GM10248 (cell line): ENCODE measurements around the gene PAF1.
A peak's percentile ranks its signal among the peaks of the same experiment; 100 is the strongest.

Experiments used
- CTCF ChIA-PET: fragments of 300-600 bp; sonication (Branson Sonifier 250); formaldehyde crosslinking; extraction: SDS; loops from one replicate; lab custom pipeline; 2021; ENCODE audit warnings: antibody characterized with exemption; lab: Yijun Ruan, JAX
- POLR2A ChIA-PET: fragments of 350-650 bp; sonication (Branson Sonifier 250); formaldehyde crosslinking; extraction: SDS; loops from one replicate; lab custom pipeline; 2020; ENCODE audit warnings: antibody characterized with exemption; lab: Yijun Ruan, JAX
- DNase-seq: peaks from one replicate; pipeline ENCODE4 v3.0.0; 2012; ENCODE audit errors: extremely low spot score
- CTCF ChIP-seq: IDR thresholded peaks from 2 replicates; pipeline ENCODE4 v1.5.1; 2012; ENCODE audit warnings: mild to moderate bottlenecking, low read depth; ENCODE audit errors: extremely low read depth, missing control alignments, control extremely low read depth

Gene PAF1

GRCh38 chr19:39402346-39403300, 11.7 kb upstream of the PAF1 start:
- POLR2A ChIA-PET: interaction anchor here (0.6 to 2.3 kb wide), 3 partner anchors 11 to 33 kb away, joined by 3 to 18 read pairs (median 4); partner anchors contain the start of genes MED29, PAF1 and RPS16
- CTCF ChIA-PET: interaction anchor here (1.0 to 3.9 kb wide), 4 partner anchors 9 to 60 kb away, joined by 3 to 43 read pairs (median 5); partner anchors contain the start of genes PLEKHG2 and SAMD4B
- DNase-seq: peak; percentile 69
- TF ChIP-seq CTCF: no peak

- DNase-seq: peak; percentile 67
These were observed 10.8 kb upstream of the PAF1 start for GRCh38 chr19:39401549-39402345.

GRCh38 chr19:39401070-39401548, 10.2 kb upstream of the PAF1 start:
- no peak for DNase-seq
- no peak for TF ChIP-seq CTCF
- ChIA-PET POLR2A (interaction anchor here (1.2 to 2.3 kb wide), 2 partner anchors 10 kb away, joined by 17 to 18 read pairs; partner anchors contain the start of genes MED29 and PAF1), CTCF (interaction anchor here (0.7 to 3.9 kb wide), 4 partner anchors 10 to 40 kb away, joined by 3 to 43 read pairs (median 7); partner anchors contain the start of genes MED29, PAF1 and PLEKHG2)

More at GRCh38 chr19:39401549-39402345, 10.8 kb upstream of the PAF1 start:
- TF ChIP-seq CTCF: no peak
- POLR2A ChIA-PET: interaction anchor here (0.6 to 2.3 kb wide), 3 partner anchors 10 to 30 kb away, joined by 4 to 18 read pairs (median 17); partner anchors contain the start of genes MED29 and PAF1
- CTCF ChIA-PET: interaction anchor here (0.7 to 3.9 kb wide), 5 partner anchors 8 to 39 kb away, joined by 3 to 43 read pairs (median 3); partner anchors contain the start of genes MED29, PAF1 and PLEKHG2

- DNase-seq: no peak
- CTCF ChIA-PET: interaction anchor here (1.9 to 3.9 kb wide), 2 partner anchors 9 to 12 kb away, joined by 11 to 43 read pairs; partner anchors contain the start of genes MED29, PAF1 and PLEKHG2
- POLR2A ChIA-PET: interaction anchor here (0.9 to 1.0 kb wide), 2 partner anchors 8 to 9 kb away, joined by 3 to 4 read pairs; partner anchors contain the start of genes MED29 and PAF1
- no peak for TF ChIP-seq CTCF
These were observed 9.2 kb upstream of the PAF1 start for GRCh38 chr19:39400061-39400460.

GRCh38 chr19:39399668-39400050, 8.8 kb upstream of the PAF1 start:
- ChIA-PET POLR2A (interaction anchor here (0.9 to 2.8 kb wide), 3 partner anchors 8 to 12 kb away, joined by 3 to 23 read pairs (median 4); partner anchors contain the start of genes MED29, PAF1 and PLEKHG2), CTCF (interaction anchor here (3.9 kb wide), 1 partner anchor 12 kb away, joined by 43 read pairs; the partner anchor contains the start of gene PLEKHG2)
- TF ChIP-seq CTCF: no peak
- no peak for DNase-seq
